Neural crest cell (in vitro differentiated cells): ENCODE results near the gene GPR50. TPM values are rescaled to one million over a fixed set of nuclear protein-coding genes. Genes with fewer than 3 reads are reported as not detected.

Experiments used
- DNase-seq: peaks from one replicate; pipeline ENCODE4 v3.0.0; 2021; ENCODE audit warnings: low read depth, mixed read lengths, low spot score
- H3K27ac Mint-ChIP-seq: one replicate; pipeline ENCODE4 v1.8.0; 2021; ENCODE audit warnings: mild to moderate bottlenecking, mixed read lengths; ENCODE audit not compliant: unreplicated experiment
- H3K27me3 Mint-ChIP-seq: 2 replicates; pipeline ENCODE4 v1.8.0; 2021; ENCODE audit warnings: low read depth, mild to moderate bottlenecking, mixed read lengths
- H3K36me3 Mint-ChIP-seq: 2 replicates; pipeline ENCODE4 v1.8.0; 2021; ENCODE audit warnings: low read depth, mild to moderate bottlenecking, mixed read lengths
- H3K4me1 Mint-ChIP-seq: 2 replicates; pipeline ENCODE4 v1.8.0; 2021; ENCODE audit warnings: mixed read lengths
- H3K4me3 Mint-ChIP-seq: one replicate; pipeline ENCODE4 v1.8.0; 2021; ENCODE audit warnings: mild to moderate bottlenecking, mixed read lengths
- H3K9me3 Mint-ChIP-seq: 2 replicates; pipeline ENCODE4 v1.8.0; 2021; ENCODE audit warnings: mixed read lengths
- total RNA-seq: library from RNA; stranded (reverse); gene quantifications from 2 replicates; pipeline ENCODE4 v1.2.1, GENCODE V29; 2021
- TF ChIP-seq, protein P1 (sequence below): fragments of 200-600 bp; sonication (generic); conservative IDR thresholded peaks from 2 replicates; pipeline ENCODE4 v1.5.0; 2021; ENCODE audit warnings: antibody characterized with exemption, mild to moderate bottlenecking

Gene GPR50
- total RNA-seq, 1 donor from 2014 or later, result 4.4 TPM

DNA sequence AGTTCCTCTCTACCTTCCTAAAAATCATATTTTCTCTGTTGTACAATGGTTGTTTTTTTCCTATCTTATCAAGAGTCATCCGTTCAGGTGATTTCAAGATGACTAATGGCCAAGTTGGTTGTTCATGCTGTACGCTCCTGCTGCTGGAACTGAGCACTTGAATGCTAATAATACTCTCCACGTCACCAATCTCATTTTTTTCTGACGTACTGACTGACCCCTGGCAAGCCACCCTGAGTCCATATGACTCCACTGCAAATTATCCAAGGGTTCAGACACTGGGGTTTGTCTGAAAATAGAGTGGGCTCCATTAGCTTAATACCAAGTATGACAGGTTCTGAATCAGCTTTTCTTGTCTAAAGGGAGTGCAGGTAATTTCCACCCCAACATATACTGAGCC lies 21.1 kb upstream of the GPR50 start:
- H3K4me1 Mint-ChIP-seq, result peaks cover 8% of the 10 kb centered on the region
- no peak for DNase-seq
- no peak overlapping the region for H3K27ac Mint-ChIP-seq
- TF ChIP-seq, protein P1, sequence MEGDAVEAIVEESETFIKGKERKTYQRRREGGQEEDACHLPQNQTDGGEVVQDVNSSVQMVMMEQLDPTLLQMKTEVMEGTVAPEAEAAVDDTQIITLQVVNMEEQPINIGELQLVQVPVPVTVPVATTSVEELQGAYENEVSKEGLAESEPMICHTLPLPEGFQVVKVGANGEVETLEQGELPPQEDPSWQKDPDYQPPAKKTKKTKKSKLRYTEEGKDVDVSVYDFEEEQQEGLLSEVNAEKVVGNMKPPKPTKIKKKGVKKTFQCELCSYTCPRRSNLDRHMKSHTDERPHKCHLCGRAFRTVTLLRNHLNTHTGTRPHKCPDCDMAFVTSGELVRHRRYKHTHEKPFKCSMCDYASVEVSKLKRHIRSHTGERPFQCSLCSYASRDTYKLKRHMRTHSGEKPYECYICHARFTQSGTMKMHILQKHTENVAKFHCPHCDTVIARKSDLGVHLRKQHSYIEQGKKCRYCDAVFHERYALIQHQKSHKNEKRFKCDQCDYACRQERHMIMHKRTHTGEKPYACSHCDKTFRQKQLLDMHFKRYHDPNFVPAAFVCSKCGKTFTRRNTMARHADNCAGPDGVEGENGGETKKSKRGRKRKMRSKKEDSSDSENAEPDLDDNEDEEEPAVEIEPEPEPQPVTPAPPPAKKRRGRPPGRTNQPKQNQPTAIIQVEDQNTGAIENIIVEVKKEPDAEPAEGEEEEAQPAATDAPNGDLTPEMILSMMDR, result no peak
- H3K9me3 Mint-ChIP-seq, result peaks cover 2% of the 10 kb centered on the region
- peaks cover 48% of the 10 kb centered on the region for H3K27me3 Mint-ChIP-seq
- no peaks in the 10 kb centered on the region for H3K36me3 Mint-ChIP-seq
- H3K4me3 Mint-ChIP-seq, result no peak overlapping the region

GRCh38 chrX:151161690-151162089 lies 14.7 kb upstream of the GPR50 start:
- Mint-ChIP-seq H3K36me3 (peaks cover 3% of the 10 kb centered on the region), H3K4me3 (no peak overlapping the region), H3K27ac (no peak overlapping the region), H3K4me1 (no peaks in the 10 kb centered on the region), H3K9me3 (peaks cover 7% of the 10 kb centered on the region), H3K27me3 (peaks cover 15% of the 10 kb centered on the region)
- TF ChIP-seq, protein P1, result no peak
- no peak for DNase-seq

DNA sequence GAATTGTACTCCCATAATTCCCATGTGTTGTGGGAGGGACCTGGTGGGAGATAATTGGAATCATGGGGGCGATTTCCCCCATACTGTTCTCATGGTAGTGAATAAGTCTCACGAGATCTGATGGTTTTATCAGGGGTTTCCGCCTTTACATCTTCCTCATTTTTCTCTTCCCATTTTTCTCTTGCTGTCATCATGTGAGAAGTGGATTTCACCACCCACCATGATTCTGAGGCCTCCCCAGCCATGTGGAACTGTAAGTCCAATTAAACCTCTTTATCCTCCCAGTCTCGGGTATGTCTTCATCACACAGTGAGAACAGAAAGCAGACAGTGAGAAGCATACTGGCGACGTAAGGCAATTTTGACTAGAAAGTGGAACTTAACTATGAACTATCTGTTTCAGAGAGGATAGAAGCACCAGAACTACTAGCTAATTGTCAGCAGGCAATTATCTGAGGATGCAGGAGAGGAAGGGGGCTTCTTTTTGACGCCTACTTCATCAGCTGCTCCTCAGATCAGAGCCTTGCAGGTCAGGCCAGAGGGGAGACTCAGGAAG lies 8.5 kb upstream of the GPR50 start:
- H3K27me3 Mint-ChIP-seq, result peaks cover 62% of the 10 kb centered on the region
- no peak overlapping the region for H3K27ac Mint-ChIP-seq
- no peak for DNase-seq
- no peaks in the 10 kb centered on the region for H3K4me1 Mint-ChIP-seq
- H3K36me3 Mint-ChIP-seq, result peaks cover 7% of the 10 kb centered on the region
- TF ChIP-seq, protein P1, result no peak
- peaks cover 11% of the 10 kb centered on the region for H3K9me3 Mint-ChIP-seq
- no peak overlapping the region for H3K4me3 Mint-ChIP-seq

- no peak overlapping the region for H3K27ac Mint-ChIP-seq
- H3K27me3 Mint-ChIP-seq, result peaks cover 73% of the 10 kb centered on the region
- DNase-seq, result no peak
- H3K4me3 Mint-ChIP-seq, result no peak overlapping the region
- H3K36me3 Mint-ChIP-seq, result peaks cover 7% of the 10 kb centered on the region
- H3K9me3 Mint-ChIP-seq, result peaks cover 9% of the 10 kb centered on the region
- TF ChIP-seq, protein P1, result no peak
- H3K4me1 Mint-ChIP-seq, result peaks cover 4% of the 10 kb centered on the region
These were observed 6.6 kb upstream of the GPR50 start for GRCh38 chrX:151169783-151170182.

DNA sequence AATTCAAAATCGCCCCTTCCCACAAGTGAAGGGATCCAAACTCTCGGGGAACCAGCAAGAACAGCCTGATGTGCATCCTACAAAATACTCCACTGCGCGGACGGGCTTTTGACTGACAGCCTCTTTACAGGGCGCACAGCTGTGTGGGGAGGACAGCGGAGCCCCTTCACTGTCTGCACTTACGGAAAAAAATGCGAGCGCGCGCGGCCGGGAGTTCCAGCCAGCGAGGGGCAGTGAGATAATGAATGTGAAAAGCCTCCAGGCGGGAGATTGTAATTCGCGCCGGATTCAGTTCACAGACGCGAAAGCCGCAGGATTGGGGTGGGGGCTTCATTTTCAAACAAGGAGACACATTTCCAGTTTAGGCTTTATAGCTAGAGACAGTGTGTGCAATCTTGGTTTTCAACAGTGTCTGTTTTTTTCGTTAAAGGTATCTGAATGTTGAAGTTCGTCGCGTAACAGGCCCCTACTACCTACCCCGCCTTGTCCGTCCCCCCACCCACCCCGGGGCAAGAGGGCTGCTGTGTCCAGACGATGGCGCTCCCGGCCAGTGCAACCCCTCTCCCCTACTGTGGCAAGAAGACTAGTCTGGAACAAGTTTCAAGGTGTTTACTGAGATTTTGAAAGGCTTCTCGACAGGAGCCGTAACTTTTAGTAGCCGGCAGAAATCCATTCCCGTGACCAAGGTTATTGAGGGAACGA lies 1.7 kb upstream of the GPR50 start:
- TF ChIP-seq, protein P1, result no peak
- Mint-ChIP-seq H3K4me3 (peak overlapping the region; percentile 88), H3K36me3 (peaks cover 6% of the 10 kb centered on the region), H3K4me1 (peaks cover 17% of the 10 kb centered on the region), H3K27ac (no peak overlapping the region), H3K27me3 (peaks cover 91% of the 10 kb centered on the region), H3K9me3 (peaks cover 3% of the 10 kb centered on the region)
- DNase-seq, result peak; percentile 23
